ENCODE data around the gene GPR150.
"Not testable (repeated sequence)": the region's sequence is repeated elsewhere in the genome, so short reads cannot be mapped to it uniquely, and the experiment has no call there.

The GPR150 gene

GRCh38 chr5:95623706-95624105, 3.8 kb downstream of the GPR150 start:
- no peak for DNase-seq (ENCODE audit: low read depth in 2 of 2)

- DNase-seq (ENCODE audit: low read depth in 2 of 2): no peak
These were observed 4.5 kb downstream of the GPR150 start for GRCh38 chr5:95624368-95624767.

- no peak for DNase-seq (ENCODE audit: low read depth in 2 of 2)
These were observed 6.8 kb downstream of the GPR150 start for GRCh38 chr5:95626701-95627100.

- no peak for DNase-seq (ENCODE audit: low read depth in 2 of 2)
These were observed 8.3 kb downstream of the GPR150 start for GRCh38 chr5:95627971-95628810.

- DNase-seq (ENCODE audit: low read depth in 2 of 2): no peak
These were observed 9.0 kb downstream of the GPR150 start for GRCh38 chr5:95628933-95629332.

- no peak for DNase-seq (ENCODE audit: low read depth in 2 of 2)
These were observed 10.6 kb downstream of the GPR150 start for GRCh38 chr5:95630394-95630917.

- DNase-seq (ENCODE audit: low read depth in 2 of 2): no peak
These were observed 11.5 kb downstream of the GPR150 start for GRCh38 chr5:95631255-95631958.

- no peak for DNase-seq (ENCODE audit: low read depth in 2 of 2)
These were observed 12.2 kb downstream of the GPR150 start for GRCh38 chr5:95631991-95632675.

- not testable (repeated sequence) for DNase-seq (ENCODE audit: low read depth in 2 of 2)
These were observed 13.1 kb downstream of the GPR150 start for GRCh38 chr5:95632942-95633341.

GRCh38 chr5:95633671-95634070, 13.8 kb downstream of the GPR150 start:
- no peak for DNase-seq (ENCODE audit: low read depth in 2 of 2)

- DNase-seq (ENCODE audit: low read depth in 2 of 2): no peak
These were observed 14.2 kb downstream of the GPR150 start for GRCh38 chr5:95634081-95634480.

- no peak for DNase-seq (ENCODE audit: low read depth in 2 of 2)
These were observed 18.7 kb downstream of the GPR150 start for GRCh38 chr5:95638632-95639031.

- DNase-seq (ENCODE audit: low read depth in 2 of 2): no peak
These were observed 21.9 kb downstream of the GPR150 start for GRCh38 chr5:95641741-95642220.

- DNase-seq (ENCODE audit: low read depth in 2 of 2): no peak
These were observed 23.3 kb downstream of the GPR150 start for GRCh38 chr5:95643152-95643551.

GRCh38 chr5:95644351-95645042, 24.6 kb downstream of the GPR150 start:
- DNase-seq (ENCODE audit: low read depth in 2 of 2): no peak

- DNase-seq (ENCODE audit: low read depth in 2 of 2): not testable (repeated sequence)
These were observed 26.3 kb downstream of the GPR150 start for GRCh38 chr5:95646226-95646568.

GRCh38 chr5:95646569-95647431, 26.9 kb downstream of the GPR150 start, which contains the start of gene RFESD:
TSS of gene RFESD (plus strand) at chr5:95646777. CDS start at chr5:95652272, 5,495 bp downstream.
- peak; percentile 87 to 89 for DNase-seq (ENCODE audit: low read depth in 2 of 2)

GRCh38 chr5:95647886-95648860, 28.3 kb downstream of the GPR150 start:
- no peak for DNase-seq (ENCODE audit: low read depth in 2 of 2)

GRCh38 chr5:95649274-95649673, 29.4 kb downstream of the GPR150 start:
- no peak for DNase-seq (ENCODE audit: low read depth in 2 of 2)

All from fibroblast of skin of left biceps (primary cell).